Measurements from ENCODE around the gene BICC1. TPM values are rescaled to one million over a fixed set of nuclear protein-coding genes. Genes with fewer than 3 reads are reported as not detected.

The BICC1 gene
- total and polyA plus RNA-seq, 2 of the 8 experiments (the other 6 are each of a cell fraction or from before 2014, with no cell fraction given) = 0.20 to 0.73 TPM

DNA sequence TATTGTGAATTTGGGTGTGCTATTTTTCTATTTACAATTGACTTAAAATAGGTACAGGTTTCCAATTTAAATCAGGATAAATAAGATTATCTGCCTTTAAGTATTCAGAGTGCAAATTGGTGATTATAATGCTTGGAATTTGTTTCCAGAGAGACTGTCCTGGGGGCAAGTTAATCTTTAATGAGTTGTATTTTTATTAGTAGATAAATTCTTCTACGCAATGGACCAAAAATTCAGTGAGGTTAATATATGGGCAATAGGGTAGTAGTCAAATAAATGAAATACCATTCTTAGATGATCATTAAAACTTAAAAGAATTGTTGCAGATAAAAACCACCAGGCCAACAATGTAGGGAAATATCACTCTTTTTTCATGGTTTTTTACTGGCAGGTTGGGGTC, 3.4 kb downstream of the BICC1 start (continued):
- TF ChIP-seq, protein P1, sequence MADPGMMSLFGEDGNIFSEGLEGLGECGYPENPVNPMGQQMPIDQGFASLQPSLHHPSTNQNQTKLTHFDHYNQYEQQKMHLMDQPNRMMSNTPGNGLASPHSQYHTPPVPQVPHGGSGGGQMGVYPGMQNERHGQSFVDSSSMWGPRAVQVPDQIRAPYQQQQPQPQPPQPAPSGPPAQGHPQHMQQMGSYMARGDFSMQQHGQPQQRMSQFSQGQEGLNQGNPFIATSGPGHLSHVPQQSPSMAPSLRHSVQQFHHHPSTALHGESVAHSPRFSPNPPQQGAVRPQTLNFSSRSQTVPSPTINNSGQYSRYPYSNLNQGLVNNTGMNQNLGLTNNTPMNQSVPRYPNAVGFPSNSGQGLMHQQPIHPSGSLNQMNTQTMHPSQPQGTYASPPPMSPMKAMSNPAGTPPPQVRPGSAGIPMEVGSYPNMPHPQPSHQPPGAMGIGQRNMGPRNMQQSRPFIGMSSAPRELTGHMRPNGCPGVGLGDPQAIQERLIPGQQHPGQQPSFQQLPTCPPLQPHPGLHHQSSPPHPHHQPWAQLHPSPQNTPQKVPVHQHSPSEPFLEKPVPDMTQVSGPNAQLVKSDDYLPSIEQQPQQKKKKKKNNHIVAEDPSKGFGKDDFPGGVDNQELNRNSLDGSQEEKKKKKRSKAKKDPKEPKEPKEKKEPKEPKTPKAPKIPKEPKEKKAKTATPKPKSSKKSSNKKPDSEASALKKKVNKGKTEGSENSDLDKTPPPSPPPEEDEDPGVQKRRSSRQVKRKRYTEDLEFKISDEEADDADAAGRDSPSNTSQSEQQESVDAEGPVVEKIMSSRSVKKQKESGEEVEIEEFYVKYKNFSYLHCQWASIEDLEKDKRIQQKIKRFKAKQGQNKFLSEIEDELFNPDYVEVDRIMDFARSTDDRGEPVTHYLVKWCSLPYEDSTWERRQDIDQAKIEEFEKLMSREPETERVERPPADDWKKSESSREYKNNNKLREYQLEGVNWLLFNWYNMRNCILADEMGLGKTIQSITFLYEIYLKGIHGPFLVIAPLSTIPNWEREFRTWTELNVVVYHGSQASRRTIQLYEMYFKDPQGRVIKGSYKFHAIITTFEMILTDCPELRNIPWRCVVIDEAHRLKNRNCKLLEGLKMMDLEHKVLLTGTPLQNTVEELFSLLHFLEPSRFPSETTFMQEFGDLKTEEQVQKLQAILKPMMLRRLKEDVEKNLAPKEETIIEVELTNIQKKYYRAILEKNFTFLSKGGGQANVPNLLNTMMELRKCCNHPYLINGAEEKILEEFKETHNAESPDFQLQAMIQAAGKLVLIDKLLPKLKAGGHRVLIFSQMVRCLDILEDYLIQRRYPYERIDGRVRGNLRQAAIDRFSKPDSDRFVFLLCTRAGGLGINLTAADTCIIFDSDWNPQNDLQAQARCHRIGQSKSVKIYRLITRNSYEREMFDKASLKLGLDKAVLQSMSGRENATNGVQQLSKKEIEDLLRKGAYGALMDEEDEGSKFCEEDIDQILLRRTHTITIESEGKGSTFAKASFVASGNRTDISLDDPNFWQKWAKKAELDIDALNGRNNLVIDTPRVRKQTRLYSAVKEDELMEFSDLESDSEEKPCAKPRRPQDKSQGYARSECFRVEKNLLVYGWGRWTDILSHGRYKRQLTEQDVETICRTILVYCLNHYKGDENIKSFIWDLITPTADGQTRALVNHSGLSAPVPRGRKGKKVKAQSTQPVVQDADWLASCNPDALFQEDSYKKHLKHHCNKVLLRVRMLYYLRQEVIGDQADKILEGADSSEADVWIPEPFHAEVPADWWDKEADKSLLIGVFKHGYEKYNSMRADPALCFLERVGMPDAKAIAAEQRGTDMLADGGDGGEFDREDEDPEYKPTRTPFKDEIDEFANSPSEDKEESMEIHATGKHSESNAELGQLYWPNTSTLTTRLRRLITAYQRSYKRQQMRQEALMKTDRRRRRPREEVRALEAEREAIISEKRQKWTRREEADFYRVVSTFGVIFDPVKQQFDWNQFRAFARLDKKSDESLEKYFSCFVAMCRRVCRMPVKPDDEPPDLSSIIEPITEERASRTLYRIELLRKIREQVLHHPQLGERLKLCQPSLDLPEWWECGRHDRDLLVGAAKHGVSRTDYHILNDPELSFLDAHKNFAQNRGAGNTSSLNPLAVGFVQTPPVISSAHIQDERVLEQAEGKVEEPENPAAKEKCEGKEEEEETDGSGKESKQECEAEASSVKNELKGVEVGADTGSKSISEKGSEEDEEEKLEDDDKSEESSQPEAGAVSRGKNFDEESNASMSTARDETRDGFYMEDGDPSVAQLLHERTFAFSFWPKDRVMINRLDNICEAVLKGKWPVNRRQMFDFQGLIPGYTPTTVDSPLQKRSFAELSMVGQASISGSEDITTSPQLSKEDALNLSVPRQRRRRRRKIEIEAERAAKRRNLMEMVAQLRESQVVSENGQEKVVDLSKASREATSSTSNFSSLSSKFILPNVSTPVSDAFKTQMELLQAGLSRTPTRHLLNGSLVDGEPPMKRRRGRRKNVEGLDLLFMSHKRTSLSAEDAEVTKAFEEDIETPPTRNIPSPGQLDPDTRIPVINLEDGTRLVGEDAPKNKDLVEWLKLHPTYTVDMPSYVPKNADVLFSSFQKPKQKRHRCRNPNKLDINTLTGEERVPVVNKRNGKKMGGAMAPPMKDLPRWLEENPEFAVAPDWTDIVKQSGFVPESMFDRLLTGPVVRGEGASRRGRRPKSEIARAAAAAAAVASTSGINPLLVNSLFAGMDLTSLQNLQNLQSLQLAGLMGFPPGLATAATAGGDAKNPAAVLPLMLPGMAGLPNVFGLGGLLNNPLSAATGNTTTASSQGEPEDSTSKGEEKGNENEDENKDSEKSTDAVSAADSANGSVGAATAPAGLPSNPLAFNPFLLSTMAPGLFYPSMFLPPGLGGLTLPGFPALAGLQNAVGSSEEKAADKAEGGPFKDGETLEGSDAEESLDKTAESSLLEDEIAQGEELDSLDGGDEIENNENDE (IDR thresholded peaks at IDR 0.05; ENCODE audit: insufficient replicate concordance, low read length) = no peak
- TF ChIP-seq, protein P2, sequence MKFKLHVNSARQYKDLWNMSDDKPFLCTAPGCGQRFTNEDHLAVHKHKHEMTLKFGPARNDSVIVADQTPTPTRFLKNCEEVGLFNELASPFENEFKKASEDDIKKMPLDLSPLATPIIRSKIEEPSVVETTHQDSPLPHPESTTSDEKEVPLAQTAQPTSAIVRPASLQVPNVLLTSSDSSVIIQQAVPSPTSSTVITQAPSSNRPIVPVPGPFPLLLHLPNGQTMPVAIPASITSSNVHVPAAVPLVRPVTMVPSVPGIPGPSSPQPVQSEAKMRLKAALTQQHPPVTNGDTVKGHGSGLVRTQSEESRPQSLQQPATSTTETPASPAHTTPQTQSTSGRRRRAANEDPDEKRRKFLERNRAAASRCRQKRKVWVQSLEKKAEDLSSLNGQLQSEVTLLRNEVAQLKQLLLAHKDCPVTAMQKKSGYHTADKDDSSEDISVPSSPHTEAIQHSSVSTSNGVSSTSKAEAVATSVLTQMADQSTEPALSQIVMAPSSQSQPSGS (IDR thresholded peaks at IDR 0.05; ENCODE audit: low read length) = no peak
- TF ChIP-seq SIX5 (IDR thresholded peaks at IDR 0.05; ENCODE audit: low read depth, low read length) (no peak), EP300 (IDR thresholded peaks at IDR 0.05; ENCODE audit: borderline replicate concordance in 1 of 2, low read depth in 2 of 2, low read length in 2 of 2) (no peak), KDM1A (IDR thresholded peaks at IDR 0.05; ENCODE audit: borderline replicate concordance, low read length) (no peak)
